ENCODE data around the gene HS3ST3B1. TPM values are rescaled to one million over a fixed set of nuclear protein-coding genes. Genes with fewer than 3 reads are reported as not detected.

Gene HS3ST3B1
- total RNA-seq, 6 experiments from 2014 or later = 18.3 to 24.6 (median 22.3) TPM

- Mint-ChIP-seq H3K4me3 (no peak overlapping the region), H3K27ac (no peak overlapping the region), H3K27me3 (ENCODE audit: insufficient read depth) (peaks cover 25% of the 10 kb centered on the region), H3K4me1 (ENCODE audit: low read depth) (no peaks in the 10 kb centered on the region), H3K9me3 (no peaks in the 10 kb centered on the region; the same call in 1 of the 2 replicates), H3K36me3 (ENCODE audit: low read depth) (no peaks in the 10 kb centered on the region)
- no peak for TF ChIP-seq CTCF (IDR thresholded peaks at IDR 0.05)
- DNase-seq = no peak
These were observed 24.2 kb upstream of the HS3ST3B1 start for GRCh38 chr17:14276535-14277250.

- no peak for DNase-seq
- Mint-ChIP-seq H3K27me3 (ENCODE audit: insufficient read depth) (peaks cover 38% of the 10 kb centered on the region), H3K9me3 (no peaks in the 10 kb centered on the region), H3K27ac (no peak overlapping the region), H3K36me3 (ENCODE audit: low read depth) (no peaks in the 10 kb centered on the region), H3K4me1 (ENCODE audit: low read depth) (no peaks in the 10 kb centered on the region), H3K4me3 (no peak overlapping the region)
- TF ChIP-seq CTCF (IDR thresholded peaks at IDR 0.05) = no peak
These were observed 19.4 kb upstream of the HS3ST3B1 start for GRCh38 chr17:14281530-14281929.

GRCh38 chr17:14282726-14283125 is 18.2 kb upstream of the HS3ST3B1 start:
- no peak for DNase-seq
- no peaks in the 10 kb centered on the region for H3K36me3 Mint-ChIP-seq (ENCODE audit: low read depth)
- no peaks in the 10 kb centered on the region for H3K9me3 Mint-ChIP-seq
- TF ChIP-seq CTCF (IDR thresholded peaks at IDR 0.05) = no peak
- H3K27ac Mint-ChIP-seq = no peak overlapping the region
- peaks cover 29% of the 10 kb centered on the region for H3K27me3 Mint-ChIP-seq (ENCODE audit: insufficient read depth)
- no peak overlapping the region for H3K4me3 Mint-ChIP-seq
- no peaks in the 10 kb centered on the region for H3K4me1 Mint-ChIP-seq (ENCODE audit: low read depth)

- no peak for DNase-seq
- H3K27ac Mint-ChIP-seq = no peak overlapping the region
- H3K9me3 Mint-ChIP-seq = no peaks in the 10 kb centered on the region
These were observed 11.7 kb upstream of the HS3ST3B1 start for GRCh38 chr17:14289162-14289561.

GRCh38 chr17:14294876-14295275 is 6.0 kb upstream of the HS3ST3B1 start:
- Mint-ChIP-seq H3K9me3 (no peaks in the 10 kb centered on the region), H3K36me3 (ENCODE audit: low read depth) (no peaks in the 10 kb centered on the region), H3K27ac (no peak overlapping the region), H3K4me3 (no peak overlapping the region), H3K4me1 (ENCODE audit: low read depth) (peaks cover 34% of the 10 kb centered on the region), H3K27me3 (ENCODE audit: insufficient read depth) (peaks cover 23% of the 10 kb centered on the region)
- no peak for TF ChIP-seq CTCF (IDR thresholded peaks at IDR 0.05)
- no peak for DNase-seq

More at GRCh38 chr17:14289162-14289561, 11.7 kb upstream of the HS3ST3B1 start:
- Mint-ChIP-seq H3K36me3 (ENCODE audit: low read depth) (no peaks in the 10 kb centered on the region), H3K4me3 (no peak overlapping the region), H3K4me1 (ENCODE audit: low read depth) (peaks cover 3% of the 10 kb centered on the region; the same call in 1 of the 2 replicates), H3K27me3 (ENCODE audit: insufficient read depth) (peaks cover 18% of the 10 kb centered on the region)
- no peak for TF ChIP-seq CTCF (IDR thresholded peaks at IDR 0.05)
